ENCODE measurements around the gene NEK11. TPM values are rescaled to one million over a fixed set of nuclear protein-coding genes. Genes with fewer than 3 reads are reported as not detected.
A peak's percentile ranks its signal among the peaks of the same experiment; 100 is the strongest.

Gene NEK11
- total and polyA plus RNA-seq, 4 experiments from 2014 or later: 1.9 to 6.2 (median 4.5) TPM

GRCh38 chr3:131001071-131001470, 25.6 kb upstream of the NEK11 start:
- POLR2A ChIA-PET (ENCODE audit: partially characterized antibody): no interaction called here
- intact Hi-C loops (cut with micrococcal nuclease): no loop called here
- H3K27ac Mint-ChIP-seq: no peak overlapping the region

GRCh38 chr3:131004603-131005002, 22.1 kb upstream of the NEK11 start:
- H3K4me3 ChIP-seq (ENCODE audit: low read length in 2 of 2): no peak overlapping the region
- no peaks in the 10 kb centered on the region for H3K36me3 ChIP-seq (ENCODE audit: insufficient read depth, low read length)
- no peak overlapping the region for H3K27ac ChIP-seq (ENCODE audit: low read depth, low read length)
- H3K27me3 ChIP-seq (ENCODE audit: insufficient read depth, low read length): no peaks in the 10 kb centered on the region
- Mint-ChIP-seq H3K4me1 (peaks cover 0 to 6% (median 5%) of the 10 kb centered on the region in 4 donors), H3K27me3 (no peaks in the 10 kb centered on the region), H3K36me3 (peaks cover 33 to 55% of the 10 kb centered on the region in 2 donors), H3K27ac (peak overlapping the region in 5 of 7 donors; percentile 11 to 57 (median 25)), H3K9me3 (no peaks in the 10 kb centered on the region), H3K4me3 (peak overlapping the region in 1 of 8 donors; percentile 13)
- intact Hi-C loops (cut with micrococcal nuclease): no loop called here
- no peak for DNase-seq
- POLR2A ChIA-PET (ENCODE audit: partially characterized antibody): no interaction called here
- H3K9me3 ChIP-seq (ENCODE audit: control insufficient read depth in 1 of 2, low read length in 2 of 2): no peaks in the 10 kb centered on the region
- CTCF ChIA-PET (ENCODE audit: partially characterized antibody): interaction anchor here (1.3 to 1.4 kb wide), 2 partner anchors 13 to 20 kb away, joined by 3 to 5 read pairs; no protein-coding TSS in a partner anchor
- H3K4me1 ChIP-seq (ENCODE audit: insufficient read depth, low read length): no peaks in the 10 kb centered on the region

More at GRCh38 chr3:131001071-131001470, 25.6 kb upstream of the NEK11 start:
- Histone ChIP-seq H3K27me3 (ENCODE audit: insufficient read depth, low read length) (no peaks in the 10 kb centered on the region), H3K4me1 (ENCODE audit: insufficient read depth, low read length) (no peaks in the 10 kb centered on the region), H3K9me3 (ENCODE audit: control insufficient read depth in 1 of 2, low read length in 2 of 2) (no peaks in the 10 kb centered on the region), H3K27ac (ENCODE audit: low read depth, low read length) (no peak overlapping the region), H3K36me3 (ENCODE audit: insufficient read depth, low read length) (no peaks in the 10 kb centered on the region), H3K4me3 (ENCODE audit: low read length in 2 of 2) (no peak overlapping the region)
- DNase-seq: no peak
- H3K9me3 Mint-ChIP-seq: no peaks in the 10 kb centered on the region
- CTCF ChIA-PET (ENCODE audit: partially characterized antibody): no interaction called here
- no peak overlapping the region for H3K4me3 Mint-ChIP-seq
- no peaks in the 10 kb centered on the region for H3K27me3 Mint-ChIP-seq
- H3K4me1 Mint-ChIP-seq: peaks cover 0 to 5% (median 4%) of the 10 kb centered on the region in 4 donors
- peaks cover 18 to 54% of the 10 kb centered on the region in 2 donors for H3K36me3 Mint-ChIP-seq

- CTCF ChIA-PET (ENCODE audit: partially characterized antibody): no interaction called here
- Histone ChIP-seq H3K4me1 (ENCODE audit: insufficient read depth, low read length) (no peaks in the 10 kb centered on the region), H3K4me3 (ENCODE audit: low read length in 2 of 2) (no peak overlapping the region), H3K27ac (ENCODE audit: low read depth, low read length) (no peak overlapping the region), H3K9me3 (ENCODE audit: control insufficient read depth in 1 of 2, low read length in 2 of 2) (no peaks in the 10 kb centered on the region), H3K27me3 (ENCODE audit: insufficient read depth, low read length) (no peaks in the 10 kb centered on the region), H3K36me3 (ENCODE audit: insufficient read depth, low read length) (no peaks in the 10 kb centered on the region)
- Mint-ChIP-seq H3K4me3 (no peak overlapping the region), H3K27ac (peak overlapping the region in 4 of 7 donors; percentile 19 to 70 (median 55)), H3K4me1 (peaks cover 0 to 8% (median 3%) of the 10 kb centered on the region in 4 donors), H3K36me3 (peaks cover 38 to 65% of the 10 kb centered on the region in 2 donors), H3K9me3 (no peaks in the 10 kb centered on the region), H3K27me3 (no peaks in the 10 kb centered on the region)
- no peak for DNase-seq
- POLR2A ChIA-PET (ENCODE audit: partially characterized antibody): no interaction called here
- intact Hi-C loops (cut with micrococcal nuclease): no loop called here
Observed at GRCh38 chr3:131007256-131007655, 19.4 kb upstream of the NEK11 start.

GRCh38 chr3:131007782-131008181, 18.9 kb upstream of the NEK11 start:
- intact Hi-C loops (cut with micrococcal nuclease): no loop called here
- DNase-seq: no peak
- no peaks in the 10 kb centered on the region for H3K36me3 ChIP-seq (ENCODE audit: insufficient read depth, low read length)
- Mint-ChIP-seq H3K4me1 (peaks cover 0 to 8% (median 3%) of the 10 kb centered on the region in 4 donors), H3K36me3 (peaks cover 43 to 68% of the 10 kb centered on the region in 2 donors), H3K9me3 (no peaks in the 10 kb centered on the region), H3K4me3 (no peak overlapping the region), H3K27ac (peak overlapping the region in 1 of 7 donors; percentile 31), H3K27me3 (no peaks in the 10 kb centered on the region)
- no peaks in the 10 kb centered on the region for H3K4me1 ChIP-seq (ENCODE audit: insufficient read depth, low read length)
- POLR2A ChIA-PET (ENCODE audit: partially characterized antibody): no interaction called here
- H3K9me3 ChIP-seq (ENCODE audit: control insufficient read depth in 1 of 2, low read length in 2 of 2): no peaks in the 10 kb centered on the region
- no peak overlapping the region for H3K27ac ChIP-seq (ENCODE audit: low read depth, low read length)
- H3K27me3 ChIP-seq (ENCODE audit: insufficient read depth, low read length): no peaks in the 10 kb centered on the region
- CTCF ChIA-PET (ENCODE audit: partially characterized antibody): interaction anchor here (0.8 kb wide), 1 partner anchor 10 kb away, joined by 4 read pairs; no protein-coding TSS in a partner anchor
- H3K4me3 ChIP-seq (ENCODE audit: low read length in 2 of 2): no peak overlapping the region

GRCh38 chr3:131008326-131008725, 18.4 kb upstream of the NEK11 start:
- no peak for DNase-seq
- H3K4me3 ChIP-seq (ENCODE audit: low read length in 2 of 2): no peak overlapping the region
- no peak overlapping the region for H3K27ac ChIP-seq (ENCODE audit: low read depth, low read length)
- CTCF ChIA-PET (ENCODE audit: partially characterized antibody): interaction anchor here (0.8 kb wide), 1 partner anchor 10 kb away, joined by 4 read pairs; no protein-coding TSS in a partner anchor
- Mint-ChIP-seq H3K36me3 (peaks cover 48 to 70% of the 10 kb centered on the region in 2 donors), H3K27ac (peak overlapping the region in 3 of 7 donors; percentile 30 to 72 (median 61)), H3K4me3 (no peak overlapping the region), H3K27me3 (no peaks in the 10 kb centered on the region), H3K4me1 (peaks cover 0 to 8% (median 4%) of the 10 kb centered on the region in 4 donors), H3K9me3 (peaks cover 0 to under 1% (median 0%) of the 10 kb centered on the region in 8 donors)
- no peaks in the 10 kb centered on the region for H3K27me3 ChIP-seq (ENCODE audit: insufficient read depth, low read length)
- H3K36me3 ChIP-seq (ENCODE audit: insufficient read depth, low read length): peaks cover 1% of the 10 kb centered on the region
- intact Hi-C loops (cut with micrococcal nuclease): no loop called here
- no peaks in the 10 kb centered on the region for H3K4me1 ChIP-seq (ENCODE audit: insufficient read depth, low read length)
- POLR2A ChIA-PET (ENCODE audit: partially characterized antibody): interaction anchor here (1.0 to 1.4 kb wide), 2 partner anchors 13 to 18 kb away, joined by 3 to 8 read pairs; partner anchors contain the start of genes ASTE1 and NEK11
- no peaks in the 10 kb centered on the region for H3K9me3 ChIP-seq (ENCODE audit: control insufficient read depth in 1 of 2, low read length in 2 of 2)

GRCh38 chr3:131009698-131010097, 17.0 kb upstream of the NEK11 start:
- peaks cover 57 to 74% of the 10 kb centered on the region in 2 donors for H3K36me3 Mint-ChIP-seq
- CTCF ChIA-PET (ENCODE audit: partially characterized antibody): no interaction called here

GRCh38 chr3:131018970-131019369, 7.7 kb upstream of the NEK11 start:
- Mint-ChIP-seq H3K36me3 (peaks cover 42 to 62% of the 10 kb centered on the region in 2 donors), H3K9me3 (no peaks in the 10 kb centered on the region), H3K27ac (peak overlapping the region in 4 of 7 donors; percentile 19 to 63 (median 45)), H3K4me1 (peaks cover 45 to 68% (median 55%) of the 10 kb centered on the region in 4 donors), H3K4me3 (peak overlapping the region in 1 of 8 donors; percentile 3), H3K27me3 (no peaks in the 10 kb centered on the region)
- peaks cover 18% of the 10 kb centered on the region for H3K36me3 ChIP-seq (ENCODE audit: insufficient read depth, low read length)
- DNase-seq: no peak
- H3K4me1 ChIP-seq (ENCODE audit: insufficient read depth, low read length): peaks cover 40% of the 10 kb centered on the region
- POLR2A ChIA-PET (ENCODE audit: partially characterized antibody): no interaction called here
- H3K27ac ChIP-seq (ENCODE audit: low read depth, low read length): no peak overlapping the region
- H3K9me3 ChIP-seq (ENCODE audit: control insufficient read depth in 1 of 2, low read length in 2 of 2): no peaks in the 10 kb centered on the region
- CTCF ChIA-PET (ENCODE audit: partially characterized antibody): interaction anchor here (0.6 kb wide), 1 partner anchor 718 kb away, joined by 4 read pairs; no protein-coding TSS in a partner anchor
- H3K4me3 ChIP-seq (ENCODE audit: low read length in 2 of 2): no peak overlapping the region
- intact Hi-C loops (cut with micrococcal nuclease): no loop called here
- no peaks in the 10 kb centered on the region for H3K27me3 ChIP-seq (ENCODE audit: insufficient read depth, low read length)

More at GRCh38 chr3:131009698-131010097, 17.0 kb upstream of the NEK11 start:
- intact Hi-C loops (cut with micrococcal nuclease): no loop called here
- H3K27me3 ChIP-seq (ENCODE audit: insufficient read depth, low read length): no peaks in the 10 kb centered on the region
- POLR2A ChIA-PET (ENCODE audit: partially characterized antibody): interaction anchor here (1.4 kb wide), 1 partner anchor 16 kb away, joined by 8 read pairs; the partner anchor contains the start of genes ASTE1 and NEK11
- peaks cover 13% of the 10 kb centered on the region for H3K36me3 ChIP-seq (ENCODE audit: insufficient read depth, low read length)
- H3K4me3 ChIP-seq (ENCODE audit: low read length in 2 of 2): no peak overlapping the region
- no peak for DNase-seq
- H3K4me1 ChIP-seq (ENCODE audit: insufficient read depth, low read length): no peaks in the 10 kb centered on the region
- Mint-ChIP-seq H3K4me3 (no peak overlapping the region), H3K27me3 (no peaks in the 10 kb centered on the region), H3K4me1 (peaks cover under 1 to 8% (median 3%) of the 10 kb centered on the region in 4 donors), H3K9me3 (peaks cover 0 to 1% (median 0%) of the 10 kb centered on the region in 8 donors), H3K27ac (peak overlapping the region in 2 of 7 donors; percentile 37 to 64)
- no peaks in the 10 kb centered on the region for H3K9me3 ChIP-seq (ENCODE audit: control insufficient read depth in 1 of 2, low read length in 2 of 2)
- H3K27ac ChIP-seq (ENCODE audit: low read depth, low read length): no peak overlapping the region

Data from CD4-positive, alpha-beta memory T cell (primary cell).